Measurements from ENCODE around the gene KCNH4.

DNA sequence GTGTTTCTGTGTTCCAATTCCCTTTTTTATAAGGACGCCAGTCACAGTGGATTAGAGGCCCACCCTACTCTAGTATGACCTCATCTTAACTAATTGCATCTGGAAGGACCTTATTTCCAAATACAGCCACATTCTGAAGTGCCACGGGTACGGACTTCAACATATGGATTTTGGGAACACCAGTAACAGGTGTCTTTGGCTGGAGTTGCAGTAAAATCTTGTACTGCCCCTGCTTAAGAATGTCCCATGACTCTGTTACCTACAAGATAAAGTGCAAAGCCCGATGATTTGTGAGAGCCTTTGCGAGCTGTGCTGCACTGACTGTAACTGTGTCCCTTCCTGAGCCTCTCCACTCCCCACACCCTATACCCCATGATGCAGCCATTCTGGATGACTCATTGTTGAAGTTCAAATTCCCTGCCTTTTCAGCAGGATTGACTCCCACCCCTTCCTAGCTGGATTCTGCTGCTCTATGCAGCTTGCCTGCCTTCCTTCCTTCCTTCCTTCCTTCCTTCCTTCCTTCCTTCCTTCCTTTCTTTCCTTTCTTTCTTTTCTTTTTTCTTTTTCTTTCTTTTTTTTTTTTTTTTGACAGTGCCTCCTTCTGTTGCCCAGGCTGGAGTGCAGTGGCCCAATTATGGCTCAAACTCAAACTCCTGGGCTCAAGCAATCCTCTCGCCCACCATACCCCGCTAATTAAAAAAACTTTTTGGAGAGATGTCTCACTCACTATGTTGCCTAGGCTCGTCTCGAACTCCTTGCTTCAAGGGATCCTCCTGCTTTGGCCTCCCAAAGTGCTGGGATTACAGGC is 2.2 kb upstream of the KCNH4 start:
- TF ChIP-seq, protein P1, sequence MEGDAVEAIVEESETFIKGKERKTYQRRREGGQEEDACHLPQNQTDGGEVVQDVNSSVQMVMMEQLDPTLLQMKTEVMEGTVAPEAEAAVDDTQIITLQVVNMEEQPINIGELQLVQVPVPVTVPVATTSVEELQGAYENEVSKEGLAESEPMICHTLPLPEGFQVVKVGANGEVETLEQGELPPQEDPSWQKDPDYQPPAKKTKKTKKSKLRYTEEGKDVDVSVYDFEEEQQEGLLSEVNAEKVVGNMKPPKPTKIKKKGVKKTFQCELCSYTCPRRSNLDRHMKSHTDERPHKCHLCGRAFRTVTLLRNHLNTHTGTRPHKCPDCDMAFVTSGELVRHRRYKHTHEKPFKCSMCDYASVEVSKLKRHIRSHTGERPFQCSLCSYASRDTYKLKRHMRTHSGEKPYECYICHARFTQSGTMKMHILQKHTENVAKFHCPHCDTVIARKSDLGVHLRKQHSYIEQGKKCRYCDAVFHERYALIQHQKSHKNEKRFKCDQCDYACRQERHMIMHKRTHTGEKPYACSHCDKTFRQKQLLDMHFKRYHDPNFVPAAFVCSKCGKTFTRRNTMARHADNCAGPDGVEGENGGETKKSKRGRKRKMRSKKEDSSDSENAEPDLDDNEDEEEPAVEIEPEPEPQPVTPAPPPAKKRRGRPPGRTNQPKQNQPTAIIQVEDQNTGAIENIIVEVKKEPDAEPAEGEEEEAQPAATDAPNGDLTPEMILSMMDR (conservative IDR thresholded peaks at IDR 0.05), result no peak
- TF ChIP-seq ZFX (IDR thresholded peaks at IDR 0.05), result no peak

Data from C4-2B (cell line).